GM19328 (cell line): ENCODE results near the gene METTL23.
"Not testable (repeated sequence)": the region's sequence is repeated elsewhere in the genome, so short reads cannot be mapped to it uniquely, and the experiment has no call there.

ENCODE experiments used
- ATAC-seq: cut with Tn5 transposase; IDR thresholded peaks from one replicate; pipeline ENCODE4 v1.9.1; 2021; ENCODE audit warnings: mild to moderate bottlenecking, moderate library complexity; ENCODE audit not compliant: unreplicated experiment

Gene METTL23

DNA sequence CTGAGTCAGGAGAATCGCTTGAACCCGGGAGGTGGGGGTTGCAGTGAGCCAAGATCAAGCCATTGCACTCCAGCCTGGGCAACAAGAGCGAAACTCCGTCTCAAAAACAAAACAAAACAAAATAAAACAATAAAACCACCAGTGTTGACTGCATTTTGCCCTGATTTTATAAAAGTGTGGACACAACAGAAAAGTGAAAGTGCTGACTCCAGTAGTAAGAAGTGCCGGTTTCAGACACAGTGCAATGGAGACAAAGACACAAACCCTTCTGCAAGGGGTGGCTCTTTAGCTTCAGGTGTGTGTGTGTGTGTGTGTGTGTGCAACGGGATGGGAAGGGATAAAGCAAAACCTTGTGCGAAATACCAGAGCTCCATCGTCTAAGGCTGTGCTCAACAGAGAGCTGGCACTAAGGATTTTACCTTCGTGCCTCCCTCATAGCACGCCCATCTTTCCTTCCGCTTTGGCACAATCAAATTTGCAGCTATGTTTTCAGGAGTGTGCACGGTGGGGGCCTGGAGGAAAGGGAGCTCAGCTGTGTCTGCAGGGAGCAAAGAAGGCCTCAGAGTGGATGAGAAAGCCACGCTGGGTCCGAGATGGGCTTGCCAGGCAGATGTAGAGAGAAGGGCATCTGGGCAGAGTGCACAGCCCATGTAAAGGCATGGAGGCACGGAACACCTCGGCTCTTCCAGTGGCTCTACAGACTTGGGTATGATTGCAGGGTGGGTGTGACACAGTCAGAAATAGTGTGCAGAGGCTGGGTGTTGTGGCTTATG lies 31.4 kb upstream of the METTL23 start:
- ATAC-seq, result no peak

DNA sequence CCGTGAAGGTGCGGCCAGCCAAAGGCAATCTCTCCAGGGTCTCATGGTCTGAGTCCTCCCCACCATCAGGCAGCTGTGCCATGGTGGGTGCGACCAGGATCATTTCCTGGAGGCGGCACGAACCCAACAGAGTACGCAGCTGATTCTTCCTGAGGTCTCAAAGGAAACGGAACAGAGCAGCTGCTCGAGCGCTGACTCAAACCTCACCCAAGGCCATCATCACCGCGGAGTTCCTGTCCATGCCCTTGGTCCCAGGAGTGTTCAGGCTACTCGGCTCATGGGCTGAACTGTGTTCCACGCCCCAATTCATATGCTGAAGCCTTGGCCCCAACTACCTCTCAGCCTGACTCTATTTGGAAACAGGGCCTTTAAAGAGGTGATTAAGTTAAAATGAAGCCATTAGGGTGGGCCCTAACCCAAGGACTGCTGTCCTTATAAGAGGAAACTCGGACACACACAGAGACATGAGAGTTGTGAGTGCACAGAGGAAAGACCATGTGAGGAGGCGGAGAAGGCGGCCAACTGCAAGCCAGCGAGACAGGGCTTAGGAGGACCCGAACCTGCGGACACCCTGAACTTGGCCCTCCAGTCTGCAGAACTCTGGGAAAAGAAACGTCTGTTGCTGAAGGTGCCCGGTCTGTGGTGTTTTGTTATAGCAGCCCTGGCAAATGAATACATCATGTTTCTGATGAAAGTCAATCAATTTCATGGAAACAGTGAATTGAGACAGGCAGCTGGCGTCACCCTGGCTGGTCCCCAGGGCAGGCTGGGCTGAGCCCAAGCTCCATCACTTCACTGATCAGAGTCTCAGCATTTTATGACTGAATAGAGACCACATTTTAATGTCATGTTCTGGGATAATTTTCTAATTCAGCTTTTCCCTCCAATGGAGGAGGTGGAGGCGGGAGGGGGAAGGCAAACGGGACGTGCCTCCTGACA lies 29.6 kb upstream of the METTL23 start:
- ATAC-seq, result no peak

DNA sequence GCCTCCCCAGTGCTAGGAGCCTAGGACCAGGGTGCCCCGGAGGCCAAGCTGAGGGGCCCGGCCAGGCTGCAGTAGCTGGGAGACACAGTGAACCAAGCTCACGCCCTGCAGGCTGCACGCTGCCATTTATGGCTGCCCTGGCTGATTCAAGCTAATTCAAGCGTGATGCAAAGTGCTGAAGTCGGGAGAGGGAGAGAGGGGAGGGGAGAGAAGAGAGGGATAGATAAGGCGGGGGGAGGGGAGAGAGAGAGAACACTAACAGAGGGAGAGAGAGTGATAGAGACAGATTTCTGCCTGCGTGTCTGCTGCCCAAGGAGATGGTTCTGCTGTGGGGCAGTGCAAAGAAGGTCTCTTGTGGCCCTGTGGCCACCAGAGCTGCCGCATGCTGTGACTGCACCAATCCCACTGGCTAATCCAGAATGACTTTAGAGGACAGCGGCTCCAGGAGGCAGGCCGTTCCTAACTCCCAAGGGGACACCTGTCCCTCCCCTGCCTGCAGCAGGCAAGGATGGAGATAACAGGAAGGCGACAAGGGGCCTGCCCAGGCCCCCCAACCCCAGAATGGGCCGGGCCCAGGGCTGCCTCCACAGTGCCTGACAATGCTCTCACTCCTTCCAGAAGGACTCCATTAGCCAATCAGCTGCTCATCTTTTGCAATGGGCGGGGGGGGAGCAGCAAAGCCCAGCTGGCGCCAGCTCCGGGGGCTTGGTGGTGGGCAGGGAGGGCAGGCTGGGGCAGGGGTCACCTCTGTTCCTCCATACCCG lies 28.8 kb upstream of the METTL23 start:
- no peak for ATAC-seq

DNA sequence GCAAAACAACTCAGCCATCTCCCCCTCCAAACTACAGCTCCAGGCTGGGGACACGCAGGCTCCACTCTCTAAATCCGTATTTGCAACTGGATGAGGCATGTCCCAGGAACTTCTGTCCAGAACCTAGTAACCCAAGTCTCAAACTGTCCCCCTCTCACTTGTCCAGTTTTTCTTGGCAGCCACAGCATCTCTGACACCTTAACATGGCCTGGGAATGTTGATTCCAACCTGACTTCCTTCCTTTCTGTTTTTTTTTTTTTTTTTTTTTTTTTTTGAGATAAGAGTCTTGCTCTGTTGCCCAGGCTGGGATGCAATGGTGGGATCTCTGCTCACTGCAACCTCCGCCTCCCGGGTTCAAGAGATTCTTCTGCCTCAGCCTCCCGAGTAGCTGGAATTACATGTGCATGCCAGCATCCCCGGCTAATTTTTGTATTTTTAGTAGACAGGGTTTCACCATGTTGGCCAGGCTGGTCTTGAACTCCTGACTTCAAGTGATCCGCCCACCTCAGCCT lies 28.1 kb upstream of the METTL23 start:
- ATAC-seq, result not testable (repeated sequence)

DNA sequence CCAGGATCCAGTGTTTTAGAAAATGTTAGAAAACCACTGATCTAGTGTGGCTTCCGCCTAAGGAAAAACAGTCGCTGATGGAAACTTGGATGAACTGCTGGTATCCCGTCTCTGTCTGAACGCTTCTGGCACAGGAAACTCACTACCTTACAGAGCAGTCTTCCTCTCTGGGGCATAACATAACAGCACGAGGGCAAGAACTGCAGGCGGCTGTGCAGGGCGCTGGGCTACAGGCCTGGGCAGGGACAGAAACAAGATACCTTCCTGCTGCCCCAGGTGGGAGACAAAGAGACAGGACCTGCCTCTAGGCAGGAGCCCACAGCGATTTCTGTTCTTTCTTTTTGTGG lies 26.4 kb upstream of the METTL23 start:
- no peak for ATAC-seq

DNA sequence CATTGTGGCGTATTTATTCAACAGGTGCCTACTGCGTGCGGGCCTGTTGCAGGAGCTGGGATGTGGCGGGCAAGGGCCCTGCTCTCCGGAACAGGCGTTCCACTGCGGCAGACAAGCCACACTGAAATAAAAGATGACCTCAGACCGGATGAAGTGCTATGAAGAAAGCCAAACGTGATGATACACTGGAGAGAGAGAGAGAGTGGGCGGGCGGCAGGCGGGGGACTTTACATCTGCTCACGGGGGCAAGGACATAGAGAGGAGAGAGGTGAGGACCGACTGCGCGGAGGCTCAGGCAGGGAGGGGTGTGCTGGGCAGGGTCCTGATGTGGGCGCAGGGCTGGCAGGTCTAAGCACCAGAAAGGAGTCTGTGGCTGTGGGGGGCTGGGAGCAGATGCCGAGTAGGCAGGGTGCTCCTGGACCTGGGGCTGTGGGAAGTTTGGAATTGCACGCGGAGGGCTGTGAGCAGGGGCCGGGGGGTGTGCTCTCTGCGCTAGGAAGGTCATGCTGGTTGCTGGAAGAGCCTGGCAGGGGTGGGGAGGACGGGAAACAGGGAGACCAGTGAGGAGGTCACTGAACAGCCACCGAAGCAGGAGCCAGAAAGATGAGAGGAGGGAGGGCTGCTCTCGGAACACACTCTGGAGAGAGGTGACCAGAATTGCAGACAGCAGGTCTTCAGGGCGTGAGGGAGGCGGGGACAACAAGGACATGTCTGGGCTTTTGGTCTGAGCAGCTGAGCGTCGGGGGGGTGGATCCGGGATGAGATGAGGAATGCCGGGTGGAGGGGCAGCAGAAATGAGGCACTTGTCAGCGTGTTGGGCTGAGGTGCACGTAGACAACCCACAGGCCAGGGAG lies 25.8 kb upstream of the METTL23 start:
- no peak for ATAC-seq

DNA sequence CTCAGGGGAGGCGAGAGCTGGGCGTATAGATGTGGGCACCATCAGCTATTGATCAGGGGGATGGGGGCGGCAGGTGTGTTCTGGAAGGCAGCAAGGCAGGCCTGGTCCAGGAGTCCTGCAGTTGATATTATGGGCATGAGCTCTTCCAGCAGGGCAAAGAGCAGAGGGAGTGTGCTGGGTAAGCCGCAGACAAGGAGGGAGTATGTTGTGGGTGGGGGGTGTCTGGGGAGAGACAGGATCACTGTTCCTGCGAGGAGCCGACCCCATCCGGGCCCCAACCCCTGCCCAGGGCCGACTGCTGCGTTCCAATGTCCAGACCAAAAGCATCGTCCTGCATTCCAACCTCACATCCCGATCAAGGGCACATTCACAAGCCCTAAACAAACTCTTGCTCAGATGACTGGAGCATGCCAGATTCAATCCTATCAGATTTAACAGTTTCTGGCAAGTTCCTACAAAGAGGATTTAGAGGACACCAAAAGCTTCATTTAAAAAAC lies 25.1 kb upstream of the METTL23 start:
- no peak for ATAC-seq

DNA sequence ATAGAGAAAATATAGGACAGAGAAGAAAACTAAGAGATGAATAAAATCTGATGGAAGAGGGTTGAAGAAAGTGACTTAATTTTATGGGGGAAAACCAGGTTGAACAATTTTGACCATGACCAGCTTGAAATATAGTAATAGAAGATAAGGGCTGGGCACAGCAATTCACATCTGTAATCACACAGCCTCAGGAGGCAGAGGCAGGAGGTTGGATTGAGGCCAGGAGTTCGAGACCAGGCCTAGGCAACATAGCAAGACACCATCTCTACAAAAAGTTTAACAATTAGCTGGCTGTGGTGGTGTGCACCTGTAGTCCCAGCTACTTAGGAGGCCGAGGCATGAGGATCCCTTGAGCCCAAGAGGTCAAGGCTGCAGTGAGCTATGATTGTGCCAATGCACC lies 24.6 kb upstream of the METTL23 start:
- ATAC-seq, result no peak

DNA sequence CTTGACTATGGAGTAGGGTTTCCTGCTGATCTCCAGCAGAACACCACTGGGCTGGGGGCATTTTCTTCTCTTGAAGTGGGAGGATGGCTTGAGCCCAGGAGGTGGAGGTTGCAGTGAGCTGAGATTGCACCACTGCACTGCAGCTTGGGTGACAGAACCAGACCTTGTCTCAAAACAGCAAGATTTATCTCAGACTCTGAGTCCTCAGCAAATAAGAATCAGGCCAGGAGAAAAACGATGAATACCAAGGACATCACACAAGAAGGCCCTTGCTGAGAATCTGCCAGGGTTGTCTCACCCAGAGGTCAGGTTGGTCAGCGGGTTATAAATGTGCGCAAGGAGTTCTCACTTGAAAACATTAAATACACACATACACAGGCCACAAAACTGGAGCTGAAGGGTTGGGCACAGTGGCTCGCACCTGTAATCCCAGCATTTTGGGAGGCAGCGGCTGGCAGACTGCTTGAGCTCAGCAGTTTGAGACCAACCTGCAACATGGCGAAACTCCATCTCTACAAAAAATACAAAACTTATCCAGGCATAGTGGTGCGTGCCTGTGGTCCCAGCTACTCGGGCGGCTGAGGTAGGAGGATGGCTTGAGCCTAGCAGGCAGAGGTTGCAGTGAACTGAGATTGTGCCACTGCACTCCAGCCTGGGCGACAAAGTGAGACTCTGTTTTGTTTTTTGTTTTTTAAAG lies 23.6 kb upstream of the METTL23 start:
- ATAC-seq, result no peak

DNA sequence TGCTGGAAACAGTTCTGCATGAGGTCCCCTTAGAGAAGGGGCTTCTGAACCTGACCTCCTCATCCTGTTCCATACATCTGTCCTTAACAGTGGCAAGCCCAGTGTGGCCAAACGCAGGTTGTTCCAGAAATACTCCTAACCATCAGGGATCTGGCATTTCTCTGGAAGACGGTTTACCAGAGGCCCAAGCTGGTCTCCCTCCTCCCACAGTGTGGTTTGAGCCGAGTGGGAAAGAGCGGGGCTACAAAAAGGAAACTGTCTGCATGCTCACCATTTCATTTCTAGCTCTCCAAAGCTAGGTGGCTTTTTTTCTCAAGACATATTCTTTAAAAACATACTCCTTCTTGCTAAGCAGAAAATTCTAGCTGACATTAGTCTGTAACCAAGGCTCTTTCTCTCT lies 21.8 kb upstream of the METTL23 start:
- ATAC-seq, result no peak

DNA sequence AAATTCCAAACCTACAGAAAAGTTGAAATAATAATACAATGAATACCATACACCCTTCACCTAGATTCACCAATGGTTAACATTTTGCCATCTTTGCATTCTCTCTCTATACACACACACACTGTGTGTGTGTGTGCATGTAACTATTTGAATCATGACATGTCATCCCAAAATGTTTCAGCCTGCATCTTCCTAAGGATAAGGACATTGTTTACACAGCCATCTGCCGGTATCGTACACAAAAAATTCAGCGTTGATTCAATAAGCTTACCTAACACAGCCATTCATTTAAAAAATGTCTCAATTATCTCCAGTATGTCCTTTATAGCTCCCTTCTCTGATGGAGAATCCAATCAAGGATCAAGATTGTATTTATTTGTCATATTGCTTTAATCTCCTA lies 19.8 kb upstream of the METTL23 start:
- ATAC-seq, result no peak

DNA sequence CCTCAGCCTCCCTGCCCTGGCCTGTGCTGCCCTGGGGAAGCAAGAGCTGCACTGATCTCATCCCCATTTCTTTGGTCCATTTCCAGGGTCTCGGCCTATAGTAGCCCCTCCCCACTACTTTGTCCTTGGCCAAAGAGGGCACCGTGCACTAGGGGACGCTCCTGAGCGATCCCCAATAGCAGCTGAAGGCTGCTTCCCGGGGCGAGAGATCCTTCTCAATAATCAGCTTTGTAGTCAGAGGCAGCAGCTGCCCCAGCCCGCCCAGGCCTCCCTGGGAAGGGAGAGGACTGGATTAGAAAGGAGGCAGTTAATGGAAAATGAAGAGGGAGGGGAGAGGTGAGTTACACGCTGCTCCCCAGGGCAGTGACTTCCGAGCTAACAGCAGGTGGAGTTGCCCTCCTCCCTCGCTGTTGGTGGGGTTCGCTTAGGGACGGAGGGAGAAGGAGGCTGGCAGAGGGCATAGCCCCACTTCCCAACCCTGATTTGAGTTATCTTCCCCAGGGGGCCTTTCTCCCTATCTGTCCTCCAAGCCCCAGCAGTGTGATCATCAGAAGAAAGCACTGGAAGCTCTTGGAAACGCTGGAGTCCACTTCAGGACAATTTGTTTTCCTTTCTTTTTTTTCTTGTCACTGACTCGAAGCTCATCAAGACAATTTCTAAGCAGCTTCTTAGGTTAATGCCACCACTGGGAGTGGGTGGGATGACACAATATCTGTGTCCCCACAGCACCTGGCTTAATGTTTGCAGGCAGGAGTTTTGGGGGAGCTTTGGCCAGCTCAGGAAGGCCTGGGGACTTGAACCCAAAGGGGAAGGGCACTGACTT lies 18.4 kb upstream of the METTL23 start:
- ATAC-seq, result no peak

DNA sequence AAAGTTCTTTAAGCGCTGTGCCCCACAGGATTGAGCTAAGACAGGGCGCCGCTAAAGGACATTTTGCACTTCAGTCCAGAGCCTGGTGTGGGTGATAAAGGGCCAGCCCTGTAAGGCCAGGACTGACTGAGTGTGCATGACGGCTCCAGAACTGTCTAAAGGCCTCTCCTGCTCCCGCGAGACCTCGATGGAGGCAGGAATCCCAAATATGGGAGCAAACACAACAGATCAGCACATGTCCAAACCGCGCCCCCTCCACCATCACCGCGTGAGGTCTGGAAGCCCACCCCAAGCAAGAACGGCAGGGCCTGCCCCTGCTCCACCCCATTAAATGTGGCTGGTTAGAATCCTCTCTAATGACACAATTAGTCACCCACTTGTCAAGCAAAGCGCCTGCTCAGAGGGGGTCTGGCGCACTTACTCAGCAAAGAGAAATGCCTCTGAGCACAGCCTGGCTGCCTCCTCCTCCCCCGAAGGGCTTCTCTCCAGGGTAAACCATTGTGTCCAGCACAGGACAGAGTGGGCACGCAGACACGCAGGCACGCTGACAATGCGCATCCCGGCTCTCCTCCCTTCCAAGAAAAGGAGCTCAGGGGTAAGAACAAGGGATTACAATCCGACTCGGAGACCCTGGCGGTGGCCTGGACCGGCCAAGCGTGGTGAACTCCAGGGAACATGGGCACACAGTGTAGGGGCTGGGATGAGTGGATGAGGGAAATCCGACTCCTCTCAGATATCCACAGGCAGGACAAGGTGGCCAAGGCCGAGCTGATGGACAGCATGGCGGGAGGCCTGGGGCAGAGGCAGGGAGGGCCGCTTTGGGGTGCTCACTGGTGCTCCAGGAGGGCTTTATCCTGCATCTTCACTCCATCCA lies 17.3 kb upstream of the METTL23 start:
- no peak for ATAC-seq

DNA sequence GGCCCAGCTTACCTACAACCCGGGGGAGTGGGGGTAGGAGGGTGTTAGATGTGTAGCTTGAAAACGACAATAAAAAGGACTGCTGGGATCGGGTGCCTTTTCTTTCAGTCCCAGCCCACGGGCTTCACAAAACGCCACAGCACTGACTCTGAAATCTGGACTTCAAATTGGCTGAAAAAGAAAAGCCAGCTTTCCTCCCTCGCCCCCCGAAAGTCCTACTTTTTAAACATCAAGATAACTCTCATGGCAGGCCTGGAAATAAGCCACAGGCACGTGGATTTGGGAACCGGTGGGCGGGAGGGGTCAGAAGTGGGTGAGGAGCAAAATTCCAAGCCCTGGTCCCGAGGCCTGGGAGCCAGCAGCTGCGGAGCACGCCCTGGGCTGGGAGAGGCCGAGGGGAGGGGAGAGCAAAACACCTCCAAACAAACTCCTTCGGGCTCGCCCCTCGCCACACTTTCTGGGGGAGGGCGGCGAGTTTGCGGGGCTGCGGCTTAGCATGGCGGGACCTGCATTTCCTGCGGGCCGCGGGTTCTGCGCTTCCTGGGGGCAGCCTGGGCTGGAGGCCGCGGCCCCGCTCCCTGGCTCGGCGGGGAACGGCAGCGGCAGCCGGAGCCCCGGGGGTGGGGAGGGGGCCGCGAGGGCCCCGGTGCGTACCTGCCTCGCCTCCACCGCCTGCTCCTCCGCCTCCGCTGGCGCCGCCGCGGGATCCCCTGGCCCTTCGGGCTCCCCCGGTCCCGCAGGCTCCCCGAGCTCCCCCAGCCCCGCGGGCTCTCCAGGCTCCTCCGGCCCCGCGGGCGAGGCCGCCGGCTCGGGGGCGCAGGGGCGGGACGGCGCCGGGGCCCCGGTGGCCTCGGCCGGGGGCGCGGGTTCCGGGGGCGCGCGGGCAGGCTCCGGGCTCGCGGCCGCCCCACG lies 16.4 kb upstream of the METTL23 start:
- ATAC-seq, result not testable (repeated sequence)

DNA sequence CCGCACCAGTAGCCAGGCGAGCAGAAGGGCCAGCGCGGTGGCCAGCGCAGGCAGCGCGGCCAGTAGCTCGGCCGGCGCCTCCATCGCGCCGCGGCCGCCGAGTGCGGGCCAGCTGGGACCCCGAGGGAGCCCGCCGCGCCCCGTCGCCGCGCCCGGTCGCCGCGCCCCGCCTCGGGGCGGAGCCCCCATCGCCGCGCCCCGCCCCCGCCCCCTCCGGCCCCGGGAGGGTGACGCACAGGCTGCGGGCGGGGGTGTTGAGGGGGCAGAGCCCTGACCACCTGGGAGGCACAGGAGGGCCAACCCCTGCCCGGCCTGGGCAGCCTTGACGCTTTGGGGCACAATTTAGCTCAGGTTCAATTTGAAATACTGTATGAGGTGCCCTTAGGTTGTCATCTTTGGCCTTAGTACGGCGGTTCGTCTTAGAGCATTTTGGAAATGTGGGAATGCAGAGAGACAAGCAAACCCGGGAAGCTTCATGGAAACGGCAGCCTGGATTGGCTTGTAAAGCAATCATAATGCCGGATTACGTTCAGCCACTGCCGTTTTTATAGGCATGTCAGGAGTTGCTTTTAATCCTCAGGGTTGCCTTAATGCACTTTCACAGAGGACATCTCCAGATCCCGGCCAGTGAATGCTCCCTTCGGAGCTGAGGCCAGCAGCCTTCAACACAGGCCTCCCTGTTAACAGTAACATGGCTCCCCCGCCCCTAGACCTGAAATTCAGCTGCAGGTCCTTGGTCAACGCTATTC lies 15.6 kb upstream of the METTL23 start, which contains the start of gene MXRA7:
Gene MXRA7, minus strand, starts transcription at position 103 of the 749 bp plus-strand sequence. Its CDS starts 19 bp downstream, at position 84.
- ATAC-seq, result no peak

DNA sequence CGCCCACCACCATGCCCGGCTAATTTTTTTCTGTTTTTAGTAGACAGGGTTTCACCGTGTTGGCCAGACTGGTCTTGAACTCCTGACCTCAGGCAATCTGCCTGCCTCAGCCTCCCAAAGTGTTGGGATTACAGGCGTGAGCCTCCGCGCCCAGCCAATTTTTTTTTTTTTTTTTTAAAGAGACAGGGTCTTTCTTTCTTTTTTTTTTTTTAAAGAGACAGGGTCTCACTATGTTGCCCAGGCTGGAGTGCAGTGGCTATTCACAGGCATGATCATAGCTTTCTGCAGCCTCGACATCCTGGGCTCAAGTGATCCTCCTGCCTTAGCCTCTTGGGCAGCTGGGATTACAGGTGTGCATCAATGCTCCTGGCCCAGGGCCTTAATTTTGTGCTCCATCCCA lies 14.3 kb upstream of the METTL23 start:
- not testable (repeated sequence) for ATAC-seq
